ENCODE data around the gene TNS1. TPM values are rescaled to one million over a fixed set of nuclear protein-coding genes. Genes with fewer than 3 reads are reported as not detected.
A peak's percentile ranks its signal among the peaks of the same experiment; 100 is the strongest.
"Not testable (repeated sequence)": the region's sequence is repeated elsewhere in the genome, so short reads cannot be mapped to it uniquely, and the experiment has no call there.

The TNS1 gene
- total RNA-seq, 1 experiment from 2014 or later, result 4.5 TPM

DNA sequence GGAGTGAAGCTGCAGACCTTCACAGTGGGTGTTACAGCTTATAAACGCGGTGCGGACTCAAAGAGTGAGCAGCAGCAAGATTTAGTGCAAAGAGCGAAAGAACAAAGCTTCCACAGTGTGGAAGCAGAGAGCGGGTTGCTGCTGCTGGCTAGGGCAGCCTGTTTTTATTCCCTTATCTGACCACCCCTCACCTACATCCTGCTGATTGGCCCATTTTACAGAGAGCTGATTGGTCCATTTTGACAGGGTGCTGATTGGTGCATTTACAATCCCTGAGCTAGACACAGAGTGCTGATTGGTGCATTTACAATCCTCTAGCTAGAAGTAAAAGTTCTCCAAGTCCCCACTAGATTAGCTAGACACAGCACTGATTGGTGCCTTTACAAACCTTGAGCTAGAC, 216.2 kb downstream of the TNS1 start:
- Mint-ChIP-seq H3K4me1 (peaks cover 15% of the 10 kb centered on the region), H3K9me3 (peaks cover 21% of the 10 kb centered on the region), H3K36me3 (peaks cover 16% of the 10 kb centered on the region), H3K27me3 (ENCODE audit: low read depth) (peaks cover 15% of the 10 kb centered on the region)
- DNase-seq (ENCODE audit: low spot score); H3K4me3 Mint-ChIP-seq; H3K27ac Mint-ChIP-seq; ATAC-seq; POLR2A ChIA-PET: not testable (repeated sequence)
- TF ChIP-seq NFYB (CRISPR knock-in tag; conservative IDR thresholded peaks at IDR 0.05; ENCODE audit: low read depth), result peak; percentile 37; the same call in 1 of the 2 replicates
- CTCF ChIA-PET, result interaction anchor here (0.5 to 8.5 kb wide), 31 partner anchors 8 to 1075 kb away, joined by 3 to 158 read pairs (median 7); partner anchors contain the start of gene RUFY4

DNA sequence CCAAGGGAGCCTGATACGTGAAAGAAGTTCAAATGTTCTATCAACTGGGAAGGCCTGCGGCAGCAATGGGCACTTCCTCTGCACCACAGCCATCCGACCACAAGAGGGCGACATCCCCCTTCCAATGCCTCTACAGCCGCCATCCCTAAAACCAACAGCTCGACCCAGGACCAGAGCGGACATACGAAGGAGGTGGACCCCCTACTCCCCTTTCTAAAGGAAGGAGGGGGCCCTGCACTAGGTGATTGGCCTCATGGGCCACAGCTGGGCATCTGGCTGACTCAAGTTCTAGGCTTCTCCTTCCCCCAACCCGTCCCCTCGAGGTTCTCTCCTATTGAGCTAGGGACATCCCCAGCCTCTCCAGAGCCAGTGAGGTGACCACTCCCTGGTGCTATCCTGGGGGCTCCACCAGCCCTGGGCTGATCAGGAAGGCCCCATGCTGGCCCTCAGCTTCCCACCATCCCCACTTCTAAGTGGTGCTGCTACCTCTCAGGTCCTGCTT, 217.2 kb downstream of the TNS1 start:
- TF ChIP-seq NR2C2 (CRISPR knock-in tag; IDR thresholded peaks at IDR 0.05), result no peak
- TF ChIP-seq, protein P1, sequence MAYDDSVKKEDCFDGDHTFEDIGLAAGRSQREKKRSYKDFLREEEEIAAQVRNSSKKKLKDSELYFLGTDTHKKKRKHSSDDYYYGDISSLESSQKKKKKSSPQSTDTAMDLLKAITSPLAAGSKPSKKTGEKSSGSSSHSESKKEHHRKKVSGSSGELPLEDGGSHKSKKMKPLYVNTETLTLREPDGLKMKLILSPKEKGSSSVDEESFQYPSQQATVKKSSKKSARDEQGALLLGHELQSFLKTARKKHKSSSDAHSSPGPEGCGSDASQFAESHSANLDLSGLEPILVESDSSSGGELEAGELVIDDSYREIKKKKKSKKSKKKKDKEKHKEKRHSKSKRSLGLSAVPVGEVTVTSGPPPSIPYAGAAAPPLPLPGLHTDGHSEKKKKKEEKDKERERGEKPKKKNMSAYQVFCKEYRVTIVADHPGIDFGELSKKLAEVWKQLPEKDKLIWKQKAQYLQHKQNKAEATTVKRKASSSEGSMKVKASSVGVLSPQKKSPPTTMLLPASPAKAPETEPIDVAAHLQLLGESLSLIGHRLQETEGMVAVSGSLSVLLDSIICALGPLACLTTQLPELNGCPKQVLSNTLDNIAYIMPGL (CRISPR knock-in tag; IDR thresholded peaks at IDR 0.05), result no peak
- TF ChIP-seq ZNF396 (CRISPR knock-in tag; IDR thresholded peaks at IDR 0.05; ENCODE audit: borderline replicate concordance), result no peak
- TF ChIP-seq, protein P2, sequence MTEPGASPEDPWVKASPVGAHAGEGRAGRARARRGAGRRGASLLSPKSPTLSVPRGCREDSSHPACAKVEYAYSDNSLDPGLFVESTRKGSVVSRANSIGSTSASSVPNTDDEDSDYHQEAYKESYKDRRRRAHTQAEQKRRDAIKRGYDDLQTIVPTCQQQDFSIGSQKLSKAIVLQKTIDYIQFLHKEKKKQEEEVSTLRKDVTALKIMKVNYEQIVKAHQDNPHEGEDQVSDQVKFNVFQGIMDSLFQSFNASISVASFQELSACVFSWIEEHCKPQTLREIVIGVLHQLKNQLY (CRISPR knock-in tag; IDR thresholded peaks at IDR 0.05), result no peak
- TF ChIP-seq, protein P3, sequence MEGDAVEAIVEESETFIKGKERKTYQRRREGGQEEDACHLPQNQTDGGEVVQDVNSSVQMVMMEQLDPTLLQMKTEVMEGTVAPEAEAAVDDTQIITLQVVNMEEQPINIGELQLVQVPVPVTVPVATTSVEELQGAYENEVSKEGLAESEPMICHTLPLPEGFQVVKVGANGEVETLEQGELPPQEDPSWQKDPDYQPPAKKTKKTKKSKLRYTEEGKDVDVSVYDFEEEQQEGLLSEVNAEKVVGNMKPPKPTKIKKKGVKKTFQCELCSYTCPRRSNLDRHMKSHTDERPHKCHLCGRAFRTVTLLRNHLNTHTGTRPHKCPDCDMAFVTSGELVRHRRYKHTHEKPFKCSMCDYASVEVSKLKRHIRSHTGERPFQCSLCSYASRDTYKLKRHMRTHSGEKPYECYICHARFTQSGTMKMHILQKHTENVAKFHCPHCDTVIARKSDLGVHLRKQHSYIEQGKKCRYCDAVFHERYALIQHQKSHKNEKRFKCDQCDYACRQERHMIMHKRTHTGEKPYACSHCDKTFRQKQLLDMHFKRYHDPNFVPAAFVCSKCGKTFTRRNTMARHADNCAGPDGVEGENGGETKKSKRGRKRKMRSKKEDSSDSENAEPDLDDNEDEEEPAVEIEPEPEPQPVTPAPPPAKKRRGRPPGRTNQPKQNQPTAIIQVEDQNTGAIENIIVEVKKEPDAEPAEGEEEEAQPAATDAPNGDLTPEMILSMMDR (IDR thresholded peaks at IDR 0.05), result peak; percentile 97
- no peak for TF ChIP-seq FOXP1 (CRISPR knock-in tag; IDR thresholded peaks at IDR 0.05; ENCODE audit: borderline replicate concordance)
- no peak for TF ChIP-seq ZNF232 (CRISPR knock-in tag; IDR thresholded peaks at IDR 0.05)
- no peak for TF ChIP-seq CREM (CRISPR knock-in tag; IDR thresholded peaks at IDR 0.05)
- Mint-ChIP-seq H3K27me3 (ENCODE audit: low read depth) (peaks cover 15% of the 10 kb centered on the region), H3K9me3 (peaks cover 21% of the 10 kb centered on the region), H3K36me3 (peaks cover 16% of the 10 kb centered on the region), H3K4me3 (no peak overlapping the region), H3K27ac (no peak overlapping the region), H3K4me1 (peaks cover 13% of the 10 kb centered on the region)
- DNase-seq (ENCODE audit: low spot score), result peak; percentile 87
- CTCF ChIA-PET, result interaction anchor here (0.6 to 8.5 kb wide), 78 partner anchors 8 to 1091 kb away, joined by 3 to 158 read pairs (median 5); partner anchors contain the start of gene RUFY4
- POLR2A ChIA-PET, result interaction anchor here (0.5 kb wide), 2 partner anchors 63 to 358 kb away, joined by 3 read pairs; no protein-coding TSS in a partner anchor
- ATAC-seq, result peak; percentile 87

DNA sequence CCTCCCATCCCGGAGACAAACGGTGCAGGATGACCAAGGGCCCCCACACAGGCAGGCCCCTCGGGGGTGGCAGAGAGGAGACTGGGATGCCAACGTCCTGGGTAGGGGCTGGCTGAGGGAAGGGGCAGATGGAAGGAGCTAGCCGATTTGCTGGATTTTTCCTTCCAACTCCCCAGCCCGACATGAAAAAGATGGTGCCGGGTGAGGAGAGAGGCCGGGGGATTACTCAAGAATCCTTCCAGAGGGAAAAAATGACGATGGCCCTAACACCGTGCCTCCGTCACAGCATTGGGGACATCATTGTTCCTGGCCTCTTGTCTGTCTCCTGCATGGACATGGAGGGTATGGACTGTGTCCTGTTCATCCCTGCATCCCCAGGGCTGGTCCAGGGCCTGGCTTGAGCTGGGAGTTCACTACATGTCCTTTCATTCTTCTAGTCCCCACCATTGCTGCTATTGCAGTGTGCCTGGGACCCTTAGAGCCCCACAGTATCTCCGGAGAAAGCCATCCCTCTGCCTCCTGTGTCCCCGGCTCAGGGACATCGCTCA, 217.7 kb downstream of the TNS1 start:
- ChIA-PET POLR2A (interaction anchor here (0.5 kb wide), 1 partner anchor 63 kb away, joined by 3 read pairs; no protein-coding TSS in a partner anchor), CTCF (interaction anchor here (0.7 to 8.5 kb wide), 60 partner anchors 8 to 396 kb away, joined by 3 to 158 read pairs (median 6); partner anchors contain the start of gene RUFY4)
- TF ChIP-seq, protein P4, sequence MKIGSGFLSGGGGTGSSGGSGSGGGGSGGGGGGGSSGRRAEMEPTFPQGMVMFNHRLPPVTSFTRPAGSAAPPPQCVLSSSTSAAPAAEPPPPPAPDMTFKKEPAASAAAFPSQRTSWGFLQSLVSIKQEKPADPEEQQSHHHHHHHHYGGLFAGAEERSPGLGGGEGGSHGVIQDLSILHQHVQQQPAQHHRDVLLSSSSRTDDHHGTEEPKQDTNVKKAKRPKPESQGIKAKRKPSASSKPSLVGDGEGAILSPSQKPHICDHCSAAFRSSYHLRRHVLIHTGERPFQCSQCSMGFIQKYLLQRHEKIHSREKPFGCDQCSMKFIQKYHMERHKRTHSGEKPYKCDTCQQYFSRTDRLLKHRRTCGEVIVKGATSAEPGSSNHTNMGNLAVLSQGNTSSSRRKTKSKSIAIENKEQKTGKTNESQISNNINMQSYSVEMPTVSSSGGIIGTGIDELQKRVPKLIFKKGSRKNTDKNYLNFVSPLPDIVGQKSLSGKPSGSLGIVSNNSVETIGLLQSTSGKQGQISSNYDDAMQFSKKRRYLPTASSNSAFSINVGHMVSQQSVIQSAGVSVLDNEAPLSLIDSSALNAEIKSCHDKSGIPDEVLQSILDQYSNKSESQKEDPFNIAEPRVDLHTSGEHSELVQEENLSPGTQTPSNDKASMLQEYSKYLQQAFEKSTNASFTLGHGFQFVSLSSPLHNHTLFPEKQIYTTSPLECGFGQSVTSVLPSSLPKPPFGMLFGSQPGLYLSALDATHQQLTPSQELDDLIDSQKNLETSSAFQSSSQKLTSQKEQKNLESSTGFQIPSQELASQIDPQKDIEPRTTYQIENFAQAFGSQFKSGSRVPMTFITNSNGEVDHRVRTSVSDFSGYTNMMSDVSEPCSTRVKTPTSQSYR (CRISPR knock-in tag; IDR thresholded peaks at IDR 0.05), result no peak
- no peak for TF ChIP-seq NFE2L1 (CRISPR knock-in tag; IDR thresholded peaks at IDR 0.05)
- Mint-ChIP-seq H3K27ac (no peak overlapping the region), H3K27me3 (ENCODE audit: low read depth) (peaks cover 15% of the 10 kb centered on the region), H3K36me3 (peaks cover 16% of the 10 kb centered on the region), H3K4me3 (no peak overlapping the region), H3K4me1 (peaks cover 8% of the 10 kb centered on the region), H3K9me3 (peaks cover 21% of the 10 kb centered on the region)
- ATAC-seq (peak; percentile 6), DNase-seq (ENCODE audit: low spot score) (no peak)

All from WTC11 (cell line).